Effector memory CD8-positive, alpha-beta T cell (primary cell): ENCODE measurements around the gene DPP3.
"Not testable (repeated sequence)": the region's sequence is repeated elsewhere in the genome, so short reads cannot be mapped to it uniquely, and the experiment has no call there.

Source experiments
- ATAC-seq: fragments of 150-1000 bp; cut with Tn5 transposase; replicated peaks from 2 replicates; pipeline ENCODE4 v1.10.0; 2021; ENCODE audit warnings: mild to moderate bottlenecking, moderate library complexity
- DNase-seq, 3 experiments: peaks; one replicate each; pipeline ENCODE4 v3.0.0; 2021
- H3K27ac Mint-ChIP-seq, 2 donors: one replicate each; pipeline ENCODE4 v1.8.0; 2022; ENCODE audit warnings: mild to moderate bottlenecking in 2 of 2, mixed read lengths in 2 of 2, moderate library complexity in 2 of 2
- H3K27me3 Mint-ChIP-seq, 2 donors: one replicate each; pipeline ENCODE4 v1.8.0; 2022; ENCODE audit warnings: mixed read lengths in 2 of 2
- H3K36me3 Mint-ChIP-seq: one replicate; pipeline ENCODE4 v1.8.0; 2022; ENCODE audit warnings: mild to moderate bottlenecking, moderate library complexity, mixed read lengths; ENCODE audit not compliant: insufficient read depth
- H3K4me1 Mint-ChIP-seq, 2 donors: one replicate each; pipeline ENCODE4 v1.8.0; 2022; ENCODE audit warnings: low read depth in 2 of 2, mixed read lengths in 2 of 2
- H3K4me3 Mint-ChIP-seq, 2 donors: one replicate each; pipeline ENCODE4 v1.8.0; 2022; ENCODE audit warnings: mild to moderate bottlenecking in 2 of 2, mixed read lengths in 2 of 2, moderate library complexity in 2 of 2
- H3K9me3 Mint-ChIP-seq, 2 donors: one replicate each; pipeline ENCODE4 v1.8.0; 2022; ENCODE audit warnings: mixed read lengths in 2 of 2

DPP3 gene

DNA sequence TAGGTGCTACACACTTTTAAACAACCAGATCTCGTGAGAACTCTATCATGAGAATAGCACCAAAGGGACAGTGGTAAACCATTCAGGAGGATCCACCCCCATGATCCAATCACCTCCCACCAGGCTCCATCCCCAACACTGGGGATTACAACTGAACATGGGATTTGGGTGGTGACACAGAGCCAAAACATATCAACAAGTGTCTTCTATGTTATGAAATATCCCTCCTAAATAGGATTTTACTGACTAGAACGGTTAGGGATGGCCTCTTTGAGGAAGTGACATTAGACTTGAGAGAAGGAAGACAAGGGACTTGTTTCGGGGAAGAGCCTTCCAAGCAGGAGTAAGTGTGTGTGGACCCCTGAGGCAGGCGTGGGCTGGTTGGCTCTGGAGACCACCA, 29.7 kb upstream of the DPP3 start:
- Mint-ChIP-seq H3K27me3 (peaks cover 25 to 44% of the 10 kb centered on the region in 2 donors), H3K36me3 (no peaks in the 10 kb centered on the region), H3K27ac (no peak overlapping the region), H3K4me1 (peaks cover 9 to 15% of the 10 kb centered on the region in 2 donors), H3K4me3 (no peak overlapping the region), H3K9me3 (no peaks in the 10 kb centered on the region)
- ATAC-seq (no peak), DNase-seq (no peak)

- no peaks in the 10 kb centered on the region for H3K36me3 Mint-ChIP-seq
- H3K4me1 Mint-ChIP-seq, result peaks cover 9 to 15% of the 10 kb centered on the region in 2 donors
- no peak overlapping the region for H3K4me3 Mint-ChIP-seq
- DNase-seq (no peak), ATAC-seq (no peak)
- H3K9me3 Mint-ChIP-seq, result no peaks in the 10 kb centered on the region
- H3K27me3 Mint-ChIP-seq, result peaks cover 25 to 44% of the 10 kb centered on the region in 2 donors
- no peak overlapping the region for H3K27ac Mint-ChIP-seq
These were observed 28.6 kb upstream of the DPP3 start for GRCh38 chr11:66451663-66452062.

DNA sequence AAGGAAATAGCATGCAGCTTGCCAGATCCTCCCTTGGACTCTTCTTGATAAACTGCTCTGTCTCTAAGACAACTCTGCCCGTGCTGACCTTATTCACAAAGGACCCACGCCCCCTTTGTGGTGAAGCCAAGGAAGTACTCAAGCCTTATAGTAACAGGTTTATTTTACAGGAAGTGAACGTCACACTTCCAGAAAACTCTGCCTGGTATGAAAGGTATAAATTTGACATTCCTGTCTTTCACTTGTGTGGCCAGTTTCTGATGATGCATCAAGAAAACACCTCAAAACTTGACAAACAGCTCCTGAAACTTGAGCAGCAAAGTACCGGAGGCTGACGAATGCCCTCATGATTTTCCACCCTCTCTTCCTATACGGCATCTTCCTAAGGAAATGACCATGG, 26.0 kb upstream of the DPP3 start:
- peaks cover 9 to 15% of the 10 kb centered on the region in 2 donors for H3K4me1 Mint-ChIP-seq
- no peak overlapping the region for H3K4me3 Mint-ChIP-seq
- peaks cover 15 to 33% of the 10 kb centered on the region in 2 donors for H3K27me3 Mint-ChIP-seq
- no peaks in the 10 kb centered on the region for H3K9me3 Mint-ChIP-seq
- ATAC-seq (no peak), DNase-seq (no peak)
- H3K27ac Mint-ChIP-seq, result no peak overlapping the region
- H3K36me3 Mint-ChIP-seq, result no peaks in the 10 kb centered on the region

- no peak overlapping the region for H3K4me3 Mint-ChIP-seq
- H3K4me1 Mint-ChIP-seq, result peaks cover 9 to 15% of the 10 kb centered on the region in 2 donors
- H3K27me3 Mint-ChIP-seq, result peaks cover 15 to 27% of the 10 kb centered on the region in 2 donors
- no peak overlapping the region for H3K27ac Mint-ChIP-seq
- H3K36me3 Mint-ChIP-seq, result no peaks in the 10 kb centered on the region
- H3K9me3 Mint-ChIP-seq, result no peaks in the 10 kb centered on the region
- ATAC-seq (no peak), DNase-seq (no peak)
These were observed 25.4 kb upstream of the DPP3 start for GRCh38 chr11:66454828-66455227.

- no peak for ATAC-seq
- no peak overlapping the region for H3K4me3 Mint-ChIP-seq
These were observed 22.4 kb upstream of the DPP3 start for GRCh38 chr11:66457826-66458225.

GRCh38 chr11:66459138-66459778, 21.0 kb upstream of the DPP3 start:
- Mint-ChIP-seq H3K36me3 (no peaks in the 10 kb centered on the region), H3K4me3 (no peak overlapping the region), H3K4me1 (peaks cover 2 to 8% of the 10 kb centered on the region in 2 donors), H3K9me3 (no peaks in the 10 kb centered on the region), H3K27me3 (peaks cover 0 to 6% of the 10 kb centered on the region in 2 donors), H3K27ac (no peak overlapping the region)
- DNase-seq (no peak), ATAC-seq (no peak)

More at GRCh38 chr11:66457826-66458225, 22.4 kb upstream of the DPP3 start:
- Mint-ChIP-seq H3K36me3 (no peaks in the 10 kb centered on the region), H3K27me3 (peaks cover 0 to 6% of the 10 kb centered on the region in 2 donors), H3K4me1 (peaks cover 9 to 15% of the 10 kb centered on the region in 2 donors), H3K9me3 (no peaks in the 10 kb centered on the region), H3K27ac (no peak overlapping the region)
- no peak for DNase-seq

DNA sequence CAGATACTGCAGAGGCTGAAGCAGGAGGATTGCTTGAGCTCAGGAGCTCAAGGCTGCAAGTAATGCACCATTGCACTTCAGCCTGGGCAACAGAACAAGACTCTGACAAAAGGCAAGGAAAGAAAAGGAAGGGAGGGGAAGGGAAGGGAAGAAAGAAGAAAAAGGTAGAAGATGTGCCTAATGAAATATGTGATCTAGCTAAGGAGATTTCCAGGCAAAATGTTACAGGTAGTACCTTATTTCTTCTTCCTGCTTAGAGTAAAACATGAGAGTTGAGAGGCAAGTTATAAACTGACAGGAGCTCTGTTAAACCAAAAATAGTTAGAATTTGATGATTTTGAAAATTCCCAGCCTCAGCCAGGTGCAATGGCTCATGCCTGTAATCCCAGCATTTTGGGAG, 18.2 kb upstream of the DPP3 start:
- no peak overlapping the region for H3K4me3 Mint-ChIP-seq
- H3K27me3 Mint-ChIP-seq, result no peaks in the 10 kb centered on the region
- no peaks in the 10 kb centered on the region for H3K36me3 Mint-ChIP-seq
- H3K9me3 Mint-ChIP-seq, result no peaks in the 10 kb centered on the region
- peaks cover 5 to 8% of the 10 kb centered on the region in 2 donors for H3K4me1 Mint-ChIP-seq
- no peak for ATAC-seq
- H3K27ac Mint-ChIP-seq, result no peak overlapping the region
- no peak for DNase-seq

DNA sequence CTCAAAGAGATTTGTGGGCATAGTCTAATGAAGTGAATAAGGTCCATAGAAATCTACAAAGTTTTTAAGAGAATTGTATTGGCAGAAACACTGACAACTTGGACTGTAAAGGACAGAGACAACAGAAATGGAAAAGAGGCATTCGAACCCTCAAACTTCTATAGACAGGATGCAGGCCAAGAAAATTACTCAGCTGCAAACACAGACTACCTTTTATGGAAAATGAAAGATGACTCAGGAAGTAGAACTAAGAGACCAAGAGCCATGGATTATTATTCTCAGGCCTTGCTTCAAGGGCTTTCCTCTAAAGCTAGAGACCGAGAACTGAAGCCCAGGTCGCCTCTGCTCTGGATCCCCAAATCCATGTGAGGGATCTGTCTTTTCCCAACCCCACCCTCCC, 17.3 kb upstream of the DPP3 start:
- Mint-ChIP-seq H3K9me3 (no peaks in the 10 kb centered on the region), H3K4me1 (peaks cover 8 to 11% of the 10 kb centered on the region in 2 donors), H3K4me3 (no peak overlapping the region), H3K36me3 (no peaks in the 10 kb centered on the region), H3K27ac (no peak overlapping the region), H3K27me3 (no peaks in the 10 kb centered on the region)
- ATAC-seq, result no peak
- DNase-seq, result no peak

GRCh38 chr11:66464116-66464515, 16.1 kb upstream of the DPP3 start:
- ATAC-seq, H3K9me3 Mint-ChIP-seq, H3K27ac Mint-ChIP-seq, DNase-seq, H3K4me3 Mint-ChIP-seq, H3K36me3 Mint-ChIP-seq, H3K27me3 Mint-ChIP-seq: not testable (repeated sequence)
- H3K4me1 Mint-ChIP-seq, result peaks cover 8 to 12% of the 10 kb centered on the region in 2 donors

DNA sequence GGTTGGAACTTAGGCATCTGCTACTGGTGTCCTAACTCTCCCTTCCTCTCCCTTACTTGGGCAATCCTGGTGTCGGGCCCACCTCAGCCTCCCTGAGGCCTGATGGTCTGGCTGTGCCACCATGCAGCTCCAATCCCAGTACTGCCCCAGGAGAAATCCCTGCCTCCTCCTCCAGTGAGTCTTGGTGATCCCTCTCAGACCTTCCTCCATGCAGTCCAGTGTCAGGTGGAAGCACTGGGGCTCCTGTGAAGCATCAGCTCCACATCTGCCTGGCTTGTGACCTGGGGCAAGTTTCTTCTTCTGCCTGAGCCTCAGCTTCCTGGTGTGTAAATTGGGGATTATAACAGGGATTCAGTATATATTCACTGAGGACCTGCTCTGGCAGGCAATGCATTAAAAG, 15.3 kb upstream of the DPP3 start:
- Mint-ChIP-seq H3K36me3 (no peaks in the 10 kb centered on the region), H3K27me3 (no peaks in the 10 kb centered on the region), H3K4me3 (peak overlapping the region in 1 of 2 donors; percentile 85), H3K27ac (no peak overlapping the region), H3K4me1 (peaks cover 8 to 12% of the 10 kb centered on the region in 2 donors), H3K9me3 (no peaks in the 10 kb centered on the region)
- DNase-seq (no peak), ATAC-seq (no peak)

GRCh38 chr11:66465373-66466224, 14.6 kb upstream of the DPP3 start:
- peak overlapping the region; percentile 81 to 86 for H3K27ac Mint-ChIP-seq
- no peaks in the 10 kb centered on the region for H3K9me3 Mint-ChIP-seq
- H3K4me3 Mint-ChIP-seq, result peak overlapping the region; percentile 85 to 87
- ATAC-seq (no peak), DNase-seq (no peak)
- H3K27me3 Mint-ChIP-seq, result no peaks in the 10 kb centered on the region
- H3K36me3 Mint-ChIP-seq, result no peaks in the 10 kb centered on the region
- peaks cover 8 to 12% of the 10 kb centered on the region in 2 donors for H3K4me1 Mint-ChIP-seq

DNA sequence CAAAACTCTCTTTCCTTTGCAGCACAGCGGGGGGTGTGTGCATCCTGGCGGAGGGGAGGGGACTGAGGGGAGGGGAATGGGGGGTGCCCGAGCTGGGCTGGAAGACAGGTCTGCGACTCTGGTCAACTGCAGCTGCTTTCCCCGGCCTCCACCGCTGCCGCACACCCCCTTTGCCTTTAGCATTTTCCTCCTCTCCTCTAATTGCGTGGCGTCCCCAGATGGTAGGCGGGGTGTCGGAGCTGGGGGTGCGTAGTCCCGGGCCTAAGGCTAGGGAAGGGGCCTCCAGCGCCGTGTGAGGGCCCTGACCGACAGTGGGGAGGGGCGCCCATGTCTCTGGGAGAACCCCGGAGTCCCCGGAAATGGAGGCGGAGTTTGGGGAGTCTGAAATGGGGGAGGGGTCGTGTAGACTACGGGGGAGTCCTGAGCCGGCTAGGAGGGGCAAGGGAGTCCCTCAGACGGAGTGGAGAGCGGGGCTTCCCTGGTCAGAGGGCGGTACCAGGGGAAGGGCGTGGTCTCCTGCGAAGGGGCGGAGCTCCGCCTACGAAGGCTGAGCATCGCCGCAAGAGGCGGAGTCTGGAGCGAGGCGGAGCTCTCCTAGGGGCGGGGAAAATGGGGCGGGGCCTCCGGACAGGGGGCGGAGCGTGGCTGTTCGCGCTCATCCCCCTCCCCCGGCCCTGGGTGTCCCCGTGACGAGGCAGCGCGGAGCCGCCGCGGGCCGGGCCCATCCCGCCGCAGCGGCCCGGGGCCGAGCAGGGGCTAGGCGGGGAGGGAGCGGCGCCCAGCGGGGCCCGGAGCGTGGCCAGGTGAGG, 13.8 kb upstream of the DPP3 start, which contains the start of gene PELI3:
Gene PELI3 (plus strand): TSS at position 681 of the 809 bp plus-strand sequence. CDS start 1,224 bp downstream, outside the sequence.
- DNase-seq, result peak; percentile 90 to 92 (median 92)
- Mint-ChIP-seq H3K27ac (peak within 1 kb of the TSS; percentile 83 to 86), H3K27me3 (no peaks in the 10 kb centered on the region), H3K9me3 (no peaks in the 10 kb centered on the region), H3K36me3 (no peaks in the 10 kb centered on the region), H3K4me1 (peaks cover 8 to 12% of the 10 kb centered on the region in 2 donors), H3K4me3 (peak within 1 kb of the TSS; percentile 85 to 87)
- ATAC-seq, result peak; percentile 84

DNA sequence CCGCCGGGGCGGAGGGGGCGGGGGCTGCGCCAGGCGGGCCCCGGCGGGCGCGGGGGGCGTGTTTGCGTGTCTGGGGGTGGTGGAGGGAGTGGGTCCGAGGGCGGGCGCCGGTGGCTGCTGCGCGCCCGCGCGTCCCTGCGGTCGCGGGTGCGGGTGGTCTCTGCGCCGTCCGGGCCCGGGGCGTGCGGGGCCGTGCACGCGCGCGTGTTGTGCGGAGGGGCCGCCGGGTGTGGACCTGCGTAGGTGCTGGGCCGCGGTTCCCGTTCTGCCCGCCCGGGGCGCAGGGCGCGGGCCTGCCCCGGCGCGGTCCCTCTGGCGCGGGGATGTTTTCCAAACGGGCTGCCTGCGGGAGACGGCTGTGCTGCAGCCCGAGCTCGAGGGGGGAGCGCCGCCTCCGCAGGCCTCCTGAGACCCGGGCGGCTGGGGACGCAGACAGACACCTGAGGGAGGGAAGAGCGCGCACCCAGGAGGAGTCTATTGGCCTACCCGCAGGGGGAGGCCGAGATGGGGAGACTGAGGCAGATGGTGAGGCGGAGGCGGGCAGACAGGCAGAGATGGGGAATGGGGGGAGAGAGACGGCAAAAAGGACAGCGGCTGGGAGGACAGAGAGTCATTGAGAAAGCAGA, 13.1 kb upstream of the DPP3 start:
- Mint-ChIP-seq H3K4me1 (peaks cover 8 to 12% of the 10 kb centered on the region in 2 donors), H3K27me3 (no peaks in the 10 kb centered on the region), H3K27ac (peak overlapping the region; percentile 73 to 83), H3K36me3 (no peaks in the 10 kb centered on the region), H3K9me3 (no peaks in the 10 kb centered on the region), H3K4me3 (peak overlapping the region; percentile 85 to 87)
- ATAC-seq (peak; percentile 62), DNase-seq (peak in 1 of 3 experiments; percentile 52)
